GM21367 (cell line): Measurements from ENCODE around the gene TCOF1.

Source experiments
- ATAC-seq: cut with Tn5 transposase; IDR thresholded peaks from one replicate; pipeline ENCODE4 v1.9.1; 2021; ENCODE audit not compliant: unreplicated experiment

TCOF1 gene

GRCh38 chr5:150357326-150358260, at the start of gene TCOF1:
TSS of gene TCOF1 (plus strand) at chr5:150357697. CDS start at chr5:150357747, 50 bp downstream.
- ATAC-seq = peak; percentile 94

GRCh38 chr5:150309101-150309885, 48.2 kb upstream of the TCOF1 start:
- ATAC-seq = no peak

GRCh38 chr5:150309886-150310239, 47.6 kb upstream of the TCOF1 start:
- no peak for ATAC-seq

GRCh38 chr5:150310246-150310645, 47.3 kb upstream of the TCOF1 start:
- no peak for ATAC-seq

- ATAC-seq = no peak
Measured at GRCh38 chr5:150311015-150311692, 46.3 kb upstream of the TCOF1 start.

- ATAC-seq = no peak
Measured at GRCh38 chr5:150312518-150312917, 45.0 kb upstream of the TCOF1 start.

GRCh38 chr5:150313501-150313900, 44.0 kb upstream of the TCOF1 start:
- no peak for ATAC-seq

- no peak for ATAC-seq
Measured at GRCh38 chr5:150313921-150314716, 43.4 kb upstream of the TCOF1 start.

GRCh38 chr5:150315245-150315644, 42.3 kb upstream of the TCOF1 start:
- no peak for ATAC-seq

GRCh38 chr5:150316320-150316719, 41.2 kb upstream of the TCOF1 start:
- no peak for ATAC-seq

- ATAC-seq = no peak
Measured at GRCh38 chr5:150317048-150318003, 40.2 kb upstream of the TCOF1 start.

GRCh38 chr5:150318613-150319483, 38.6 kb upstream of the TCOF1 start:
- ATAC-seq = no peak

- ATAC-seq = no peak
Measured at GRCh38 chr5:150319484-150319790, 38.1 kb upstream of the TCOF1 start.

GRCh38 chr5:150320044-150320613, 37.4 kb upstream of the TCOF1 start:
- ATAC-seq = no peak

GRCh38 chr5:150321211-150321610, 36.3 kb upstream of the TCOF1 start:
- ATAC-seq = no peak

- no peak for ATAC-seq
Measured at GRCh38 chr5:150321784-150322183, 35.7 kb upstream of the TCOF1 start.

GRCh38 chr5:150322202-150322601, 35.3 kb upstream of the TCOF1 start:
- no peak for ATAC-seq

GRCh38 chr5:150323092-150323491, 34.4 kb upstream of the TCOF1 start:
- no peak for ATAC-seq
